ENCODE results near the gene ZNF488. TPM values are rescaled to one million over a fixed set of nuclear protein-coding genes. Genes with fewer than 3 reads are reported as not detected.

ZNF488 gene
- polyA plus RNA-seq (2012; rRNA removed): 0.59 and 0.81 TPM in 2 replicates
- polyA plus RNA-seq (2012; cell fraction: cytosol; rRNA removed): 0.27 and 0.52 TPM in 2 replicates
- polyA plus RNA-seq (2012; cell fraction: nucleus; rRNA removed): 0.48 and 0.52 TPM in 2 replicates

GRCh38 chr10:47384148-47384921, at the start of gene ZNF488:
ZNF488 (minus strand) TSS chr10:47384293; CDS start chr10:47368829, 15,464 bp downstream.
- TF ChIP-seq POLR2AphosphoS5 (IDR thresholded peaks at IDR 0.05; ENCODE audit: low read depth, low read length): 0 out of 2 replicates have a peak, but pooled peaks have one; percentile 28
- TF ChIP-seq GATA2 (CRISPR knock-in tag; IDR thresholded peaks at IDR 0.05): 0 out of 2 replicates have a peak, but pooled peaks have one; percentile 10
- TF ChIP-seq, protein P1, sequence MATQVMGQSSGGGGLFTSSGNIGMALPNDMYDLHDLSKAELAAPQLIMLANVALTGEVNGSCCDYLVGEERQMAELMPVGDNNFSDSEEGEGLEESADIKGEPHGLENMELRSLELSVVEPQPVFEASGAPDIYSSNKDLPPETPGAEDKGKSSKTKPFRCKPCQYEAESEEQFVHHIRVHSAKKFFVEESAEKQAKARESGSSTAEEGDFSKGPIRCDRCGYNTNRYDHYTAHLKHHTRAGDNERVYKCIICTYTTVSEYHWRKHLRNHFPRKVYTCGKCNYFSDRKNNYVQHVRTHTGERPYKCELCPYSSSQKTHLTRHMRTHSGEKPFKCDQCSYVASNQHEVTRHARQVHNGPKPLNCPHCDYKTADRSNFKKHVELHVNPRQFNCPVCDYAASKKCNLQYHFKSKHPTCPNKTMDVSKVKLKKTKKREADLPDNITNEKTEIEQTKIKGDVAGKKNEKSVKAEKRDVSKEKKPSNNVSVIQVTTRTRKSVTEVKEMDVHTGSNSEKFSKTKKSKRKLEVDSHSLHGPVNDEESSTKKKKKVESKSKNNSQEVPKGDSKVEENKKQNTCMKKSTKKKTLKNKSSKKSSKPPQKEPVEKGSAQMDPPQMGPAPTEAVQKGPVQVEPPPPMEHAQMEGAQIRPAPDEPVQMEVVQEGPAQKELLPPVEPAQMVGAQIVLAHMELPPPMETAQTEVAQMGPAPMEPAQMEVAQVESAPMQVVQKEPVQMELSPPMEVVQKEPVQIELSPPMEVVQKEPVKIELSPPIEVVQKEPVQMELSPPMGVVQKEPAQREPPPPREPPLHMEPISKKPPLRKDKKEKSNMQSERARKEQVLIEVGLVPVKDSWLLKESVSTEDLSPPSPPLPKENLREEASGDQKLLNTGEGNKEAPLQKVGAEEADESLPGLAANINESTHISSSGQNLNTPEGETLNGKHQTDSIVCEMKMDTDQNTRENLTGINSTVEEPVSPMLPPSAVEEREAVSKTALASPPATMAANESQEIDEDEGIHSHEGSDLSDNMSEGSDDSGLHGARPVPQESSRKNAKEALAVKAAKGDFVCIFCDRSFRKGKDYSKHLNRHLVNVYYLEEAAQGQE (IDR thresholded peaks at IDR 0.05; ENCODE audit: low read depth, low read length): no peak
- no peak for TF ChIP-seq USF1 (IDR thresholded peaks at IDR 0.05; ENCODE audit: borderline replicate concordance, low read depth)
- no peak for TF ChIP-seq FOXJ3 (CRISPR knock-in tag; IDR thresholded peaks at IDR 0.05)
- no peak for TF ChIP-seq GABPA (IDR thresholded peaks at IDR 0.05; ENCODE audit: low read depth)
- peak; percentile 82; the same call in 1 of the 2 replicates for TF ChIP-seq SIN3A (IDR thresholded peaks at IDR 0.05; ENCODE audit: borderline replicate concordance, low read depth, low read length)
- TF ChIP-seq JUND (IDR thresholded peaks at IDR 0.05): no peak
- TF ChIP-seq, protein P2, sequence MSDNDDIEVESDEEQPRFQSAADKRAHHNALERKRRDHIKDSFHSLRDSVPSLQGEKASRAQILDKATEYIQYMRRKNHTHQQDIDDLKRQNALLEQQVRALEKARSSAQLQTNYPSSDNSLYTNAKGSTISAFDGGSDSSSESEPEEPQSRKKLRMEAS (IDR thresholded peaks at IDR 0.05; ENCODE audit: low read depth): peak; percentile 32; the same call in 1 of the 2 replicates
- TF ChIP-seq NFIC (IDR thresholded peaks at IDR 0.05; ENCODE audit: borderline replicate concordance): no peak
- TF ChIP-seq MXI1 (IDR thresholded peaks at IDR 0.05; ENCODE audit: low read depth, low read length): peak; percentile 66
- TF ChIP-seq FOXM1 (IDR thresholded peaks at IDR 0.05; ENCODE audit: low read depth): no peak
- TF ChIP-seq YY1 (IDR thresholded peaks at IDR 0.05; ENCODE audit: low read depth): 0 out of 2 replicates have a peak, but pooled peaks have one; percentile 25
- no peak for TF ChIP-seq RXRA (IDR thresholded peaks at IDR 0.05; ENCODE audit: borderline replicate concordance, low read depth)
- no peak for TF ChIP-seq CTCF (IDR thresholded peaks at IDR 0.05)
- TF ChIP-seq EP300 (IDR thresholded peaks at IDR 0.05; ENCODE audit: borderline replicate concordance in 1 of 2, low read depth in 1 of 2, low read length in 1 of 2): no peak
- no peak for TF ChIP-seq NRF1 (IDR thresholded peaks at IDR 0.05; ENCODE audit: low read depth, low read length)

More at GRCh38 chr10:47384148-47384921, at the start of gene ZNF488:
- Histone ChIP-seq H3K4me3 (ENCODE audit: low read depth in 2 of 2, low read length in 1 of 2) (peak within 1 kb of the TSS; percentile 78 to 79), H3K36me3 (replicated peaks in 1 of 2; ENCODE audit: control insufficient read depth in 1 of 2, insufficient read depth in 2 of 2, low read length in 1 of 2) (no peaks in the 10 kb centered on the region), H3K4me2 (peak within 1 kb of the TSS; percentile 74), H3K9ac (peak within 1 kb of the TSS; percentile 73), H3K79me2 (ENCODE audit: insufficient read depth) (no peaks in the 10 kb centered on the region), H3K9me3 (no peaks in the 10 kb centered on the region), H3K27me3 (ENCODE audit: insufficient read depth) (no peaks in the 10 kb centered on the region), H2AFZ (ENCODE audit: low read depth) (peak within 1 kb of the TSS; percentile 93), H3F3A (replicated peaks; ENCODE audit: insufficient read depth) (no peaks in the 10 kb centered on the region), H3K4me1 (ENCODE audit: control insufficient read depth in 1 of 2, insufficient read depth in 2 of 2, low read depth in 1 of 2, low read length in 1 of 2) (peaks cover 0 to 11% of the 10 kb centered on the region in 2 experiments; a peak in 2 of 4 replicates), H3K27ac (ENCODE audit: low read depth in 2 of 2, low read length in 1 of 2) (peak within 1 kb of the TSS; percentile 69 to 76; a peak in 3 of 4 replicates), H3K9me2 (no peaks in the 10 kb centered on the region), H4K20me1 (ENCODE audit: insufficient read depth) (no peaks in the 10 kb centered on the region)
- CTCF ChIA-PET: interaction anchor here (1.3 to 1.7 kb wide), 2 partner anchors 9 to 14 kb away, joined by 3 to 4 read pairs; no protein-coding TSS in a partner anchor
- WGBS (ENCODE audit: low lambda C conversion rate): under 1% methylated on average over 27 of the region's 75 CpGs
- peak; percentile 98 for DNase-seq
- POLR2A ChIA-PET: no interaction called here
